ENCODE measurements around the gene PITRM1.

PITRM1 gene

DNA sequence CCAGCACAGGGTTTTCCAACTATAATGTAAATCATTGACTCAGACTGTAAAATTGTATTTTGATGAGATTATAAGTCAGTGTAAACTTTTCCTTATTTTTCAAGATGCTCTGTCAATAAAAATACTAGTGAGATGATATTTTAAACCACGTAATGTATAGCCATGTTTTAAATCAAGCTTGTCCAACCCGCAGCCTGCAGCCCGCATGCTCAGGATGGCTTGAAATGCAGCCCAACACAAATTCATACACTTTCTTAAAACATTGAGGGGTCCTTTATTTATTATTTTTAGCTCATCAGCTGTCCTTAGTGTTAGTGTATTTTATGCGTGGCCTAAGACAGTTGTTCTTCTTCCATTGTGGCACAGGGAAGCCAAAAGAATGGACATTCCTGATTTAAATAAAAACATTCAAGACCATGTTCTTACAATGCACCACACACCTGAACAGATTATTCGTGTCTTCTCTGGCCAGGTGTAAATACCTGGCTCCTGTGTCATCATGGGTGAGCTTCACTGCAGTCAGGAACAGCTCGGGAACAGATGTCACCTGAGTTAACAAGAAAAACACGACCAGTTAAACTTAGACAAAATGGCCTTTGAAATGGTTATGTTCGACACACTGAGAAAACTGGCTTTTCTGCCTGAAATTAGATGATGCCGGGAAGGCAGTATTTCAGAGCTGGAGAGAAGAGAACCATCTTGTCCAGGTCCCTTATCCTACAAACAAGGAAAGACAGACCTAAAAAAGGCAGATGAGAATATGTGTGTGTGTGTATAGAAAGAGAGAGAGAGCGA, 5.9 kb downstream of the PITRM1 start:
- no peak for DNase-seq

DNA sequence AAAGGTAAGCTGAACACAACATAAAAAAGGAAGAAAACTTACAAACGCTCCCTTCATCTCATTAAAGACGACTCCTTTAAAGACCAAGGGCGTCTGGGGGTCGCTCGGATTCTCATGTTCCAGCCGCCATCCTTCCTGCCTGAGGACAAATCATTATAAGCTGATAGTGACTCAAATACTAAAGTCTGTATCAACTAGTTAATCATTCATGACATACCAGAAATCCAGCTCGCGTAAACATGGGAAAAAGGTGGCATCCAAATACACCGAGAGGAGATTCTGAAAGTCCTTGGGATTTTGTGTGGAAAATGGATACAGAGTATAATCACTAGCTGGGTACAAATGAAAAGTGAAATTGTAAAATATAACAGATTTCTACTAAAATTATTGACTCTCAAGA, 7.4 kb downstream of the PITRM1 start:
- DNase-seq, result no peak

DNA sequence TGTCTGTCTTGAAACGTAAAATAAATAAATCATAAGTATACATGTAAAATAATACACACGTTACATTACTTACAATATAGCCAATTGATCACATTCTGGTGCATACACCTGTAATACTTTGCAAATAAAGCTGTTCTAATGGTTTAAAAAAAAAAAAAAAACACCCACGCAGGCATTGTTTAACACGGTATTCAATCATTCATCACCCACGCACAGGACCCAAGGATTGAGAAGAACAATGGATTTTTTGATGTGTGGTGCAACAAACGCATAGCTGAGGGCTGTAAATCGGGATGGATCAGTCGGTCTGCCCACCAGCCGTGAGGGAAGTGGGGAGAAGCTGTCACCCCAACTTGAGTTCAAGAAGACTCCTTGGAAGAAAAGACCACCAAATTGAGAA, 8.7 kb downstream of the PITRM1 start:
- DNase-seq, result no peak

DNA sequence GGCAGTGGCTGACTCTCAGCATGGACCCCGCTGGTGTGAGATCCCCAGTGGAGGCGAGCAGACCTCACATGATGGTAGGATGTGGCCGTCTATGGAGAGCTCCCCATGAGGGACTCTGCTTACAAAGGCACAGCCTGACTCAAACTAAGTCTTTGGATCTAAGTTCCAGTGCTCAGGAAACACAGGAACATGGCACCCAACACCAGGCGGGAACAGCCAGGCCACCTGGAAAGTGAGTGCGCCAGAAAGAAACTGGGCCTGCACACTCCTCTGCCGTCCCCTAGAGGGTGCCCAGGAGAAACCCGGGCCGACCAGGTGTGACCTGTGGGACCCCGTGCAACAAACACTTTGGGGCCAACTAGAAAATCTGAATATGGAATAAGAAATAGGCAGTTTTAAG, 10.0 kb downstream of the PITRM1 start:
- DNase-seq, result no peak

DNA sequence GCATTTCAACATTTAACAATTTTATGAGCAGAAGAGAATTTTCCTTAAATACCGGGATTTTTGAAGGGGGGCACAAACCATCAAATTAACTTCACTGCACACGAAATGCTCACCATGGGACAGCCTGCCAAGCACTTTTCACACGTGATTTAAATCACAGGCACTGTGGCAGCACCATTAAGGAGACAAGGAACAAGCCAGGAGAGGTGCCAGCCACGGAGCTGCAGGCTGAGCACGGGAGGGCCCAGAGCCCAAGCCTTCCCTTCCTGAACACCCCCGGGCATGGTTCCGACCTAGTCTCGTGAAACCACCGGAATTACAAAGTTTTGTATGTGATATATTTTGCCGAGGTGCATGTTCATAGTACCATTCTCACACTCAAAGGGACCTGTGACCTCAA, 13.4 kb downstream of the PITRM1 start:
- DNase-seq, result no peak

DNA sequence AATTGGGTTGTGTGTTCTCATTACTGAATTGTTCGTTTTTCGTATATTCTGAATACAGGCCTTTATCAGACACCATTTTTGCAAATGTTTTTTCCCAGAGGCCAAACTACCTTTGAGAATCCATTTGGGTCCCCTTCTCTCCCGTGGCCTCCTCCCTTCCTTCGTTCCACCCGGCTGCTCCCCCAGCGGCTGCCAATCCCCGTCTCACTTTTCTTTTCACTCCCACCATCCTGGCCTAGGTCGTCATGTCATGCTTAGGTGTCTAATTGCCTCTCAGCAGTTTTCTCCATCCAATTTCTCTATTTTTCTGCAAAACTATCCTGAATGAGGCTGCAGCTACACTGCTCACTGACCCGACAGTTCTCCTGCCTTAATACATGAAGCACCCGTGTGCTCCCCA, 17.9 kb downstream of the PITRM1 start:
- DNase-seq, result no peak

DNA sequence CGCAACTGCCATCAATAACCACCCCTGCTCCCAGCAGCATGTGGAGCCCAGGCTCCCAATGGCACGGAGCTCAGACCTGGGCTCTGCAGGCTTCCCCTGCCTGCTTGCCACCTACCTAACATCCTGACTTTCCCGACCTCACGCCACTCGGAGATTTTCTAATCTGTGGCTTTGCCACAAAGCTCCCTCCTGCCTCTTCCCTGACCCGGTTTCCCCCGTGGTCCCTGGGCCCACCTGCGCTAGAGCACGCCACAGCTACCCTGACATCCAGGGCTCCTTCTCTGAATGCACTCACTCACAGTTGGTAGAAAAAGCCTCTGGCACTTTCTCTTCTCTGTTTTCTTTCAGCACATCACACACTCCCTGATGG, 20.0 kb downstream of the PITRM1 start:
- DNase-seq, result no peak

DNA sequence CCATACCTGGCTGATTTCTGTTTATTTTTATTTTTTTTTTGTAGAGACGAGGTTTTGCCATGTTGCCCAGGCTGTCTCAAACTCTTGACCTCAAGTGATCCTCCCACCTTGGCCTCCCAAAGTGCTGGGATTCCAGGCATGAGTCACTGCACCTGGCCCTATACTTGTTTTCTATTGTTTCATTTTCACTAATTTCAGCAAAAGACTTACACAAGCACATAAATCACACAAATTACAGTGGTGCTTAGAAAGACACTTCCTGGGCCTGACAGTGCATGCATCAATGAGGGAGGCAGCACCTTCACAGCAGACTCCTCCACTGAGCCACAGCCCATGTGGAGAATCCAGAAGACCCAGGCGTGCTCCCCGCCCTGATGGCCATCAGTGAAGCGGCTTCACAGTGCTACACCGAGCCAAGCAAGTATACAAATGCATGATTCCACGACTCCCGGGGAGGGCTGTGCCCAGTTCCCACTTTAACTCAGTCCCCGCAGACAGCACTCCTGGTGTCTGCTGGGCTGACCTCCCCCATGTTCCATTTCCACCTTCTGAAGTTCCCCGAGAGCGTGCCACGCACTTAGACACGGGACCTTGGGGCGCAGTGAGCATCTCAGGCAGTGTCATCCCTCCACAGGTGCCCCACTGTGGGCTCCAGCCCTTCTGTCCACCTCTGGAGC, 20.6 kb downstream of the PITRM1 start:
- peak; percentile 55 for DNase-seq

DNA sequence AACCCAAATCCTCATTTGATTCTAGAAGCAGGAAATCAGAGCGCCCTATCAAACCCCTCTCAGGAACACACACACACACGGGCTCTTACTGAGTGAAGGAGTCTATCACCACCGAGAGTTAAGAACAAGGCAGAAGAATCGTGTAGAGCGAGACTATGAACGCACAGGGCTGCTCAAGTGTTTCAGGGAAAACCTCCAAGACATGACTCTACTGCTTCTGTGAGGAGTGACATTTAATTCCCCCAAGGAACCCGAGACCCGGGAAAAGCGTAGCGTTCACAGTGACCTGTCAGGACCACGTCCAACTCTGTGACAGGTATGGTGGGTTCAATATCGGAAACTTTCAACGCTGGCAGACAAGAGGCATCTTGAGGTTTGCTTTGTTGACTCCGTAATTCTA, 21.6 kb downstream of the PITRM1 start:
- peak; percentile 28 for DNase-seq

DNA sequence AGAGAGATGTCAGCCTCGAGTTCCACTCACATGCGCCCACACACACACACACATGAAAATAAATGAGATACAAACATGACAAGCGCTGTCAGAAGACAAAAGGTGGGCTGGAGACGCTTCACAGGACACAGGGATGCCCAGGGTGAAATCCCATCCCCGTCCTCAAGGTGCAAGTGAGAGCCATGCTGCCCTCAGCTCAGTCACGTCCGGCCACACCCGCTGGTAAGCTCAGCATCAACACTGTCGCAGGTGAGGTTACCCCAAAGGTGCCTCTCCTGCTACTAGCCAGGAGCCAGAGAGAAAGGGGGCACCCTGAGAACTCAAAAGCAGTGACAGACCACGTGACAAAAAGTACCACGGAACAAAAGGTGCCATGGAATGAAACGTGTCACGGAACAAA, 22.2 kb downstream of the PITRM1 start:
- DNase-seq, result peak; percentile 62

DNA sequence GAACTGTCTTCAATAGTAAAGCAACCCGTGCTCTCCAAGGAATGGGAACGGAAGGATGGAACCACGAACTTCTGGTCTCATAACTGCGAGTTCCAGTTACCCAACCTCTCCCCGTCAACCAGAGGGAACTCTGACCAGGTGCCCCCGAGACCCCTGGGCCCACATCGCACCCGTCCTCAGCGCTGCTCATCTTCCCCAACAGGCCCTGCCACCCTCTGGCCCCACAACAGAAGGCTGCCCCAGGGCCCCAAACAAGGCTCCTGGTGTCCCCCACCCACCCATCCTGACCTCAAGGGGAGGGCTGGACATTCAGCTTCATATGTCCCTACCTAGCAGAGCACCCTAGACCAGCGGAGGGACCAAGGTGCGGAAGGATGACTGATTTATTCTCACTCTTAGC, 22.7 kb downstream of the PITRM1 start:
- DNase-seq, result peak; percentile 53

DNA sequence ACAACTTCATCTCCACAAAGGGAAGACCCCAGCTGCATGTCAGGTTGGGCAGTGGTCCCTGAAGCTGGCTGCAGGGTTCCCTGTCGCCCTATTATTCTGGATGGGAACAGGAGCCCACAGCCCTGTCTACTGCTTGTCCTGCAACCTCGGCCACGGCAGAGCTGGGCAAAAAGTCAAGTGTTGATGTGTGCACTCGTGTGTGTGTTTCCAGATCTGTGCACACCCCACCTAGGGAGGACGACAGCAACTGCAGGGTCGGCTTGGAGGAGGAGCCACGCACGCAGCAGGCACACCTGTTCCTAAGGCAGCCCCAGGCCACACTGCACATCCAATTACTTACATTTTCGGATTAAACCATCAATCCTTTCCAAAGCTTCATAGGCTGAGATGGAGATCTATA, 23.6 kb downstream of the PITRM1 start:
- DNase-seq, result peak; percentile 60

DNA sequence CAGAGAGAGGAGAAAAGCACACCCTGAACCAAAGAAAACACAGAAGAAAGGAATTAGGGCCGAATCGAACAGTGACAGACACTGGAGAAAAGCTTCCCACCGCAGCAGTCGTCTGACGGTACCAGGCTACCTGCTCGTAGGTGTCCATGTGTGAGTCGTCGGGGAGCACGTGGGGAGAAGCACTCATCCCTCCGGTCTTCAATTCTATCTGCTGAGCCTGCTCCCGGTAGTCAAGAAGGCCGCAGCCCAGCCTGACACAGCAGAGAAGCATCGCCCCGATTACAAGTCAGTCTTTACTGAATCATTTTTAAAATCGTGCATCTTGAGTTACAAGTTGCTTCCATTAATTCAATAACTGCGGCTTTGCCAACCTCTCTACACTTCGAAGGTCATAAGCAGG, 24.5 kb downstream of the PITRM1 start:
- peak; percentile 55 for DNase-seq

DNA sequence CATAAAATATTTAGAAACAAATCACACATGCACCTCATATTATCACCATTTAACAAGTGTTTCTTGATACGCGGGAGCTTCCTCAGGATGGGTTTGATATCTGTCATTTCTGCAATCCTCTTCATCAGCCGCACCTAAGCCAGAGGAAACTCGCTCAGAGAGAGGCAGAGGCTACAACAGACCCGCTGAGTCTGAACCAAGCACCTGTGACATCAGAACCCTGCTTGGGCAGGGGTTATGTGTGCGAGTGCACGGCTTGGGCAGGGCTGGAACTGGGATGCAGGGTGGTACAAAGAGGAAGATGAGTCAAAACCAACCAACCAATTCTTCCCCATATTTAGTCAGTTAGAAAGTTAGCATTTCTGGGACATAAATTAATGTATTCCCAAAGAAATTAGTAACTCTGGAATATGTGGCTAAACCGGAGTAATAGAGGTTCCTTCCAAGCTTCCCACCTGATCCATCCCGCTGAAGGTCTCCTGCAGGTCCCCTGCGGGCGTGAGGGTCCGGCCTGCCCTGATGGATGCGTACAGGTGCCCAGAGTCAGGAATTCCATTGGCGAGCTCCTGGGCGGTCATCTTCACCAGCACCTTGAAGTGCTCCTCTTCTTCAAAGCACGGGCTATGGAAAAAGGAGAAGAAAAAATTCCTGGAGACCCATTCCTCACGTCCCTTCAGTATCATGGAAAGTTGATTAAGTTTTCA, 25.3 kb downstream of the PITRM1 start:
- peak; percentile 58 for DNase-seq

DNA sequence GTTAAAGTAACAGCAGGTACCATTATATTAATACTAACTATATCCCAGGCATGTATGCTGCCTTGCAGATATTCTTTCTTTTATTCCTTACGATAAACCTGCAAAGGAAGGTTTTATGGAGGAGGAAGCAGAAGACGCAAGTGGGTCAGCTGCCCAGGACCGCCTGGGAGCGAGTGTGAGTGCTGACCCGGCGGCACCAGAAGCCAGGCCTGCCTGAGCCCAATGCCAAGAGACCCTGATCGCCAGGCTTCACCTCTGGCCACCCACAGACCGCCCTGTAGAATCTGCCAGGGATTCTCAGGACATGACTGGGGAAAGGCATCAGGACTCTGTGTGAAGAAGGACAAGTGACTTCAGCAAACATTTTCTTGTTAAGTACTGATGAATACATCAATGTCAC, 26.3 kb downstream of the PITRM1 start:
- no peak for DNase-seq

DNA sequence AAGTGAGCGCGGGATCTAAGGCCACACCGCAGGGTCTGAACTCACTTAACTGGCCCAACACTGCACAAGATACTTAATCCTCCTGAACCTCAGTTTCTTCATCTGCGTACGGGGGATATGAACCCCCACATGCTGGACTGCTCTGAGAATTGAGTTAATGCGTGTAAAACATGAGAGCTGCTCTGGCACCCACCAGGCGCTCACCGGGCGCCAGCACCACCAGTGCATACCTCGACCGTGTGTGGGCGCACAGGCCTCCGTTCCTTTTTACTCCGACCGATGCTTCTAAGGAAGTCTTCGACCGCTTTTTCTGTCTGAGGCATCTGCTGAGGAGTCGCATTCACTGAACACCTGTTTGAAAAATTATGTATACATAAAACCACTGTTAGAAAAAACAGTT, 27.2 kb downstream of the PITRM1 start:
- peak; percentile 48 for DNase-seq

DNA sequence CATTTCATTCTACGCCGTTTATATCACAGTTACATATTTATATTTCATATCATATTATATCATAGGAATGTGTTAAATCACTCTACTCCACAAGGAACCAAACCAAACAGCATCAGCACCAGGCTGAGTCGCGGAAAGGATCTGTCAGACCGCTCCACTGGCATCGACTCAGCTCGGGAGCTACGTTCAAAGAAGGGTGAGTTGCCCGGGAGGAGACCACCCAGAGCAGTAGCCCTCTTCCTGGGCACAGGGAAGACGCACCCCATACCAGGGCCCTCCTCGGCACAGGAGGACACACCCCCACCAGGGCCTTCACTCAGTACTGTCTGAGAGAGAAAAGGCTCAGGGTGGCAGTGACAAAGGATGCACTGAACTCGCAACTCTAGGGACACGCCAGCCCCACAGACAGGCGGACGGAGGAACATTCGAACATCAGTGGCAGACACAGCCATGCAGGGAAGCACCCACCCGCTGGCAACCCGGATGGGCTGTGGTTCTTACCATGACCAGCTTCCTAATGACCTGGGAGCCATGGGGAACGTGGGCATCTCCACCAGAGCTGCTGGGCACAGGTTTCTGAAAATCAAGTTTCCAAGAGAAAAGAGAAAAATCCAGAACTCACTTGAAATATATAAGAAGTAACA, 28.7 kb downstream of the PITRM1 start:
- DNase-seq, result peak; percentile 44

DNA sequence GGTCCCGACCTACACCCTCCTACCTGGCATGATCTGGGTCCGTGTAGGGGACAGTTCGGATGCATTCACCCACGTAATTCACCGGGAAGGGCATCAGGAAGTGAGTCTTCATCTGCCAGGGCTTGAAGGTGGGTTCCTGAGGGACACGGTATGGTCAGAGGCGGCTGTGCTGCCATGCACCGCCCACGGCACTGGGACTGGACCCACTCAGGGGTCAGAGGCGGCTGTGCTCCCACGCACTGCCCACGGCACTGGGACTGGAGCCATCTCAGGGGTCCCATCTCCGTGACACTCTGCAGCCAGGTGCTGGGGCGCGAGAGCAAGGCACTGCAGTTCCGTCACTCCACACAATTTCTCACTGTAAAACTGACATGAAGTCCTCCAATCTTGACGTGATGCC, 29.2 kb downstream of the PITRM1 start:
- peak; percentile 45 for DNase-seq

DNA sequence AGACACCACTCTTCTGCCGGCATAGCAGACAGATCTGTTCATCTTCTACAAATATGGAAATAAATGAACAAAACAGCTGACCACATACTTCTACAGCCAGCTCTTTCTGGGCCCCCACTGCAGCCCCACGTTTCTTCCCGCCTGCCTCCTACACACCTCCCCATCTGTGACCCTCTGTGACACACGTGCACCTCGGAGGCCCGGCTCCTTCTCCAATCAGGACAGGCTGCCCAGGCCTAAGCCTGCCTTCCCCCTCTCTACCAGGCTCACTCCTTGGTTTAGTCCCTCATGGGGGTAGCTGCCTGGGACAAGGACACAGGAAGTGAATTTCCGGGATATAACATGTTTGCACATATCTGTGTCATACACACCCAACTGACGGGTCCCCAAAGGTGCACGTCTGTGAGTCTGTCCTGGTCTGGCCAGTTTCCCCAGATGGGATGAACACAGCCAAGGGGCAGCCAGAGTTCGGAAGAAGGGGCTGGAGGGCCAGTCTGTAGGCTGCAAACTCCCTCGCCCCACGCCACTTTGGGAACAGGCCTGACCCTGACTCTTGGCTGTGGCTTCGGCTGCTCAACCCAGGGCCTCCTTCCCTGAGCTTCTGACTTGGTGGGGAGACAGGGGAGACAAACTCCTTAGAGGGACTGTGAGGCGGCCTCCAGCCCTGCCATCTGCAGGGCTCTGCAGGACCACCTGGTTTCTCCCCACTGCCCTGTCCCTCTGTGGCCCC, 30.3 kb downstream of the PITRM1 start:
- peak; percentile 58 for DNase-seq

DNA sequence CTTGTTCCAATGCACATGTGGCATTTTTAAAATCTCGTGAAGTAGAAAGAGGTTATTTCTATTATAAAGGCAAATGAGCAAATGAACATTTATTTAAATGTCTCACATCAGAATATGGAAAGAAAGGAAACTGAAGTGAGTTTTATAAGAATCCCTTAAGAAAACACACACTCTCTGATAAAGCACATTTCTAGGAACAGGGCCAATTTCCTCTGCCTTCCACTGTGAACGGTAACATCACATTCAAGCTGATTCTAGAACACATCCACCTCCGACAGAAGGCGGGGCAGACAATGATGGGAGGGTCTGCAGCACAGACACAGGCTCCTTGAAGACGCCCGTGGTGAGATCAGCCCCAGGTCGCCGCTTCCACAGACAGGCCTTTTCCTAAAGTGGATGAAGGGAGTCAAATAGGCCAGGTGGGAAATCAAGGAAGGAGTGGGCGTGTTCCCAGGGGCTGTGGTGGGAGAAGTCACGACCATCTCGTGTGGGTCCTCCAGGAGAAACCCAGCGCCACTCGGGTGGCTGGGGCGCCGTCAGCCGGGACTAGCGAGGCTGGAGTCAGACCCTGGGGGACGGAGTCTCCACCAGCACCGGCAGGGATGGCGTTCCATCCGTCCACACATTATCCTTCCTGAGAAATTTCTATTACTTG, 31.1 kb downstream of the PITRM1 start:
- DNase-seq, result peak; percentile 57

DNA sequence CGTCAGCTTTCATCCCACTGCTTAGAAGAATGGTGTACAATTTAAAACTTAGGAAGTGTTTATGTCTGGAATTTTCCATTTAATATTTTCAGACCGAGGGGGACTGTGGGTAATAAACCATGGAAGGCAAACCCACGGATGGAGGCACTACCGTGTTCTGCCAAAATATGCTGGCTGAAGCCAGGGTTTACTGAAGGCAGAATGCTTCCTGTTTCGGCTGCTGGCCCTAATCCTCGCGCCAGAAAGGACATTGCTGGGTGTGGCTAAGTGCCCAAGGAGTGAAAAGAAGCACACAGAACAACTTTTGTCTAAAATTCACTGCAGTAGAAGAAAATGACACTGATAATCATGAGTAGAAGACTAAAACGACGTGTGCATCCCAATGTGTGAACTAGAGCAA, 32.3 kb downstream of the PITRM1 start:
- DNase-seq, result peak; percentile 17

DNA sequence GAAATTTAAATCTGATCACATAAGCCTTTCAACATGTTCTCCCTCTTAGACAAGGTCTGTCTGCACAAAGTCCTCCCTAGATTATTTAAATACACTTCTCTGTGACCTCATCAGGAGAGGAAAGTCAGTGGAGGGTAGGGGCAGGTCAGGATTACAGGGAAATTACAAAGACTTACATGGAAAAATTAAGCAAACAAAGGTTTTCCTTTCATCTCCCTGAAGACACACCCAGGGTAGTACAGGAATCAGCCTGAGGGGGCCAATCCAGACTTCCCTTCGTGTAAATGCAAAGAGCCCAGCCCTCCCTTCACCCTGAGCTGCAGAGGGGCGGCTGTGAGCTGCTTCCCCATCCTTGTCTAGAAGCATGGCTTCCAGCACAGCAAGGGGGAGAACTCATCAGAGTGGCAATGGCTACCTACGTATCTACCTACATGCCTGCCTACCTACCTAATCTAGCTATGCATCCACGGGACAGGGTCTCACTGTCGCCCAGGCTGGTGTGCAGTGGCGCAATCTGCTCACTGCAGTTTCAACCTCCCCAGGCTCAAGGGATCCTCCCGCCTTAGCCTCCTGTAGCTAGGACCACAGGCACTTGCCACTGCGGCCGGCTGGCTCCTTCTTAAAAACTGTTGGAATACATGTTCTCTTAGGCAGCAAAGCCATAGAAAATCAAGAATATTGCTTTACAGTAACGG, 33.2 kb downstream of the PITRM1 start:
- DNase-seq, result peak; percentile 52
